ENCODE measurements around the gene NCBP1. TPM values are rescaled to one million over a fixed set of nuclear protein-coding genes. Genes with fewer than 3 reads are reported as not detected.
"Not testable (repeated sequence)": the region's sequence is repeated elsewhere in the genome, so short reads cannot be mapped to it uniquely, and the experiment has no call there.

Gene NCBP1
- total RNA-seq, 1 experiment from 2014 or later = 43.3 TPM

- no peak for DNase-seq (ENCODE audit: low read depth)
Measured at GRCh38 chr9:97673922-97674321, 40.3 kb downstream of the NCBP1 start.

GRCh38 chr9:97675655-97676054 is 42.0 kb downstream of the NCBP1 start:
- DNase-seq (ENCODE audit: low read depth) = no peak

- DNase-seq (ENCODE audit: low read depth) = no peak
Measured at GRCh38 chr9:97682242-97682641, 48.6 kb downstream of the NCBP1 start.

GRCh38 chr9:97688654-97689053 is 55.0 kb downstream of the NCBP1 start:
- DNase-seq (ENCODE audit: low read depth) = no peak

- no peak for DNase-seq (ENCODE audit: low read depth)
Measured at GRCh38 chr9:97689401-97690180, 56.0 kb downstream of the NCBP1 start.

- DNase-seq (ENCODE audit: low read depth) = no peak
Measured at GRCh38 chr9:97694769-97695168, 61.1 kb downstream of the NCBP1 start.

GRCh38 chr9:97695390-97695789 is 61.8 kb downstream of the NCBP1 start:
- DNase-seq (ENCODE audit: low read depth) = no peak

GRCh38 chr9:97695995-97696802 is 62.6 kb downstream of the NCBP1 start:
- no peak for DNase-seq (ENCODE audit: low read depth)

- DNase-seq (ENCODE audit: low read depth) = peak; percentile 96
Measured at GRCh38 chr9:97696803-97697601, 63.4 kb downstream of the NCBP1 start, which contains the start of gene XPA. XPA (minus strand) TSS chr9:97697340; CDS start chr9:97697292, 48 bp downstream.

- DNase-seq (ENCODE audit: low read depth) = no peak
Measured at GRCh38 chr9:97697837-97698236, 64.2 kb downstream of the NCBP1 start.

GRCh38 chr9:97698865-97699264 is 65.2 kb downstream of the NCBP1 start:
- DNase-seq (ENCODE audit: low read depth) = no peak

GRCh38 chr9:97699281-97699680 is 65.7 kb downstream of the NCBP1 start:
- DNase-seq (ENCODE audit: low read depth) = not testable (repeated sequence)

GRCh38 chr9:97699824-97700223 is 66.2 kb downstream of the NCBP1 start:
- not testable (repeated sequence) for DNase-seq (ENCODE audit: low read depth)

GRCh38 chr9:97703437-97704344 is 70.1 kb downstream of the NCBP1 start:
- DNase-seq (ENCODE audit: low read depth) = peak; percentile 93

GRCh38 chr9:97704345-97704677 is 70.7 kb downstream of the NCBP1 start:
- DNase-seq (ENCODE audit: low read depth) = no peak

GRCh38 chr9:97704851-97705250 is 71.2 kb downstream of the NCBP1 start:
- no peak for DNase-seq (ENCODE audit: low read depth)

GRCh38 chr9:97705354-97705950 is 71.8 kb downstream of the NCBP1 start:
- peak; percentile 57 for DNase-seq (ENCODE audit: low read depth)

GRCh38 chr9:97706246-97706645 is 72.6 kb downstream of the NCBP1 start:
- no peak for DNase-seq (ENCODE audit: low read depth)

GRCh38 chr9:97710356-97711222 is 77.0 kb downstream of the NCBP1 start:
- DNase-seq (ENCODE audit: low read depth) = peak; percentile 69

- no peak for DNase-seq (ENCODE audit: low read depth)
Measured at GRCh38 chr9:97711223-97711626, 77.6 kb downstream of the NCBP1 start.
